A549 (cell line): Measurements from ENCODE around the gene RSPH6A. TPM values are rescaled to one million over a fixed set of nuclear protein-coding genes. Genes with fewer than 3 reads are reported as not detected.

ENCODE experiments used
- ATAC-seq, 2 experiments: fragments of 200-7000 bp in 1 of 2; fragments of >200 bp in 1 of 2; cut with Nextera tagmentation in 1 of 2; cut with Tn5 transposase in 1 of 2; 3 replicates each; pipeline versions ENCODE4 v1.8.0 to v1.9.1; 2018 to 2020; ENCODE audit warnings: mild to moderate bottlenecking in 1 of 2, moderate library complexity in 1 of 2
- CTCF ChIA-PET: fragments of 300-600 bp; sonication (Branson Sonifier 250); formaldehyde crosslinking; extraction: SDS; loops from one replicate; lab custom pipeline; 2021; ENCODE audit warnings: antibody characterized with exemption, inconsistent platforms; lab: Yijun Ruan, JAX
- POLR2A ChIA-PET: fragments of 350-600 bp; formaldehyde crosslinking; extraction: SDS; loops from one replicate; lab custom pipeline; 2021; ENCODE audit warnings: antibody characterized with exemption, inconsistent platforms; lab: Yijun Ruan, JAX
- DNase-seq, 2 experiments: peaks; one replicate each; pipeline versions ENCODE4 v3.0.0 to v3.0.0-alpha.2; 2011 to 2016; ENCODE audit warnings: low read depth in 1 of 2, low spot score in 1 of 2
- FAIRE-seq: peaks from 2 replicates; lab custom pipeline; 2011; peaks lifted over from hg19 to GRCh38; lab: Jason Lieb, UNC
- H3K27ac ChIP-seq, 2 experiments: fragments of >200 bp; sonication (Bioruptor Twin); formaldehyde crosslinking; 3 replicates each; pipeline ENCODE4 v1.5.1; 2016 to 2017
- H3K4me1 ChIP-seq: fragments of >200 bp; sonication (Bioruptor Twin); formaldehyde crosslinking; 3 replicates; pipeline ENCODE4 v1.6.1; 2016
- H3K4me2 ChIP-seq: fragments of >200 bp; sonication (Bioruptor Twin); formaldehyde crosslinking; 3 replicates; pipeline ENCODE4 v1.6.1; 2016
- H3K4me3 ChIP-seq: fragments of >200 bp; sonication (Bioruptor Twin); formaldehyde crosslinking; 3 replicates; pipeline ENCODE4 v1.5.1; 2016
- H3K9me3 ChIP-seq: fragments of >200 bp; sonication (Bioruptor Twin); formaldehyde crosslinking; 3 replicates; pipeline ENCODE4 v1.6.1; 2016
- CBX8 ChIP-seq: fragments of 200-600 bp; sonication (generic); IDR thresholded peaks from 2 replicates; pipeline ENCODE4 v1.6.1; 2016
- GATA3 ChIP-seq: IDR thresholded peaks from 2 replicates; pipeline ENCODE4 v1.6.1; 2012; ENCODE audit warnings: borderline replicate concordance
- HMGXB4 ChIP-seq: fragments of 250-450 bp; sonication (Bioruptor Pico); IDR thresholded peaks from 2 replicates; pipeline ENCODE4 v1.5.0; 2021; ENCODE audit warnings: mild to moderate bottlenecking, moderate library complexity, borderline replicate concordance
- JUN ChIP-seq, 2 experiments: fragments of >200 bp; sonication (Bioruptor Twin); formaldehyde crosslinking; IDR thresholded peaks; 2 replicates in 1 of 2; 3 replicates in 1 of 2; pipeline ENCODE4 v1.6.1; 2016 to 2017
- JUNB ChIP-seq: fragments of >200 bp; sonication (Bioruptor Twin); formaldehyde crosslinking; IDR thresholded peaks from 2 replicates; pipeline ENCODE4 v1.6.1; 2016
- KDM5A ChIP-seq: fragments of 200-600 bp; sonication (generic); IDR thresholded peaks from 2 replicates; pipeline ENCODE4 v1.6.1; 2016; ENCODE audit warnings: antibody characterized with exemption, mild to moderate bottlenecking
- MAZ ChIP-seq: fragments of 150-350 bp; IDR thresholded peaks from 2 replicates; pipeline ENCODE4 v1.6.1; 2014; ENCODE audit warnings: antibody characterized with exemption, low read depth, low read length, borderline replicate concordance
- NPAS2 ChIP-seq: fragments of 250-450 bp; sonication (Bioruptor Pico); IDR thresholded peaks from 2 replicates; pipeline ENCODE4 v1.8.0; 2022; ENCODE audit warnings: mild to moderate bottlenecking, moderate library complexity, borderline replicate concordance
- NR3C1 ChIP-seq: fragments of >200 bp; sonication (Bioruptor Twin); formaldehyde crosslinking; IDR thresholded peaks from 3 replicates; pipeline ENCODE4 v1.6.1; 2017
- PBX3 ChIP-seq: IDR thresholded peaks from 2 replicates; pipeline ENCODE4 v1.6.1; 2012
- POLR2A ChIP-seq: IDR thresholded peaks from 2 replicates; pipeline ENCODE4 v1.6.1; 2012; ENCODE audit warnings: mild to moderate bottlenecking, low read length
- POLR2AphosphoS2 ChIP-seq: conservative IDR thresholded peaks from 2 replicates; pipeline ENCODE4 v1.6.1; 2012; ENCODE audit warnings: low read length, improper control_type of control experiment, inconsistent platforms
- RFX5 ChIP-seq: fragments of 450-650 bp; IDR thresholded peaks from 2 replicates; pipeline ENCODE4 v1.7.1; 2014; ENCODE audit warnings: antibody characterized with exemption, mild to moderate bottlenecking, moderate library complexity
- SREBF2 ChIP-seq: fragments of 450-650 bp; IDR thresholded peaks from 2 replicates; pipeline ENCODE4 v1.6.1; 2014; ENCODE audit warnings: mild to moderate bottlenecking, moderate library complexity
- WGBS: methylation state at CpG from one replicate; pipeline ENCODE4 v1.1.6; 2017; ENCODE audit errors: missing lambda C conversion rate; 5-methylcytosine and 5-hydroxymethylcytosine counted together
- polyA plus RNA-seq, 4 experiments: library from polyadenylated mRNA; depleted of rRNA in 3 of 4; stranded (reverse); fragments of >200 nt; fragmentation: RNase III in 1 of 4; extraction: RNeasy Plus Mini Kit Qiagen cat#74134 plus additional on column Dnase treatment in 1 of 4; gene quantifications; 2 replicates in 3 of 4; 3 replicates in 1 of 4; pipeline ENCODE4 v1.2.3, GENCODE V29; 2011 to 2017

The RSPH6A gene
- polyA plus RNA-seq, 2 of the 4 experiments (the other 2 are of a cell fraction) = not detected

- H3K4me1 ChIP-seq = peaks cover 13% of the 10 kb centered on the region
- TF ChIP-seq SREBF2 (no peak), PBX3 (no peak)
- 89% methylated on average over 23 of the region's 23 CpGs for WGBS
- POLR2A ChIA-PET = interaction anchor here (1.1 kb wide), 1 partner anchor 48 kb away, joined by 3 read pairs; no protein-coding TSS in a partner anchor
- ATAC-seq = no peak
- no peaks in the 10 kb centered on the region for H3K9me3 ChIP-seq
- CTCF ChIA-PET = interaction anchor here (1.3 to 74.3 kb wide), 4 partner anchors 10 to 73 kb away, joined by 3 to 2204 read pairs (median 108); partner anchors contain the start of genes DMPK, DMWD, QPCTL and RSPH6A
- peak overlapping the region in 1 of 2 experiments; percentile 99; a peak in 1 of 6 replicates for H3K27ac ChIP-seq
- no peak for DNase-seq
- H3K4me2 ChIP-seq = no peak overlapping the region
- H3K4me3 ChIP-seq = no peak overlapping the region
- no peak for FAIRE-seq
Measured at GRCh38 chr19:45765702-45766295, 49.3 kb downstream of the RSPH6A start.

- ChIA-PET CTCF (interaction anchor here (1.3 to 74.3 kb wide), 5 partner anchors 9 to 72 kb away, joined by 3 to 2204 read pairs (median 96); partner anchors contain the start of genes DMPK, DMWD, QPCTL and RSPH6A), POLR2A (interaction anchor here (1.2 kb wide), 1 partner anchor 13 kb away, joined by 3 read pairs; no protein-coding TSS in a partner anchor)
- no peak for DNase-seq
- H3K27ac ChIP-seq = no peak overlapping the region
- FAIRE-seq = no peak
- H3K4me1 ChIP-seq = peaks cover 13% of the 10 kb centered on the region
- no peak overlapping the region for H3K4me3 ChIP-seq
- ATAC-seq = no peak
- H3K4me2 ChIP-seq = no peak overlapping the region
- H3K9me3 ChIP-seq = no peaks in the 10 kb centered on the region
- WGBS = 70% methylated on average over 18 of the region's 21 CpGs
- TF ChIP-seq MAZ (no peak), JUN (IDR thresholded peaks at IDR 0.05) (0 out of 5 replicates have a peak, but pooled peaks of 1 of the 2 experiments have one; percentile 27), NR3C1 (no peak), POLR2AphosphoS2 (no peak)
Measured at GRCh38 chr19:45764945-45765701, 50.0 kb downstream of the RSPH6A start.

DNA sequence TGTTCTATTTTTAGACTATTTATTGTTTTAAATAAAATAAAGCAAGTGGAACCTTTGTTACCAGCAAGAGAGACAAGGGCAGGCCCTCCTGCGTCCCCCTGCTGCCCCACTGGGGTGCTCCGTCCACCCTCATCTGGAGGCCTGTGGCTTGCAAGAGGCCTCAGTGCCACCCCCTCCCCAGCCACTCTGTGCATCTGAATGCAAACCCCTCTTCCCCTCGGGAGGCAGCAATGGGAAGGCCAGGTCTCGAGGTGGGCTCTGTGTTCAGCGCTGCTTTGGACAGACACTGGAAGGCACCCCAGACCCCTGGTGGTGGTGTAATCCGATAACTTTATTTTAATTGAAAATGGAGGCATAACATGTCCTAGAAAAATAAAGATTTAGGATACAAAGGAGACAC is 50.6 kb downstream of the RSPH6A start:
- H3K4me1 ChIP-seq = peaks cover 13% of the 10 kb centered on the region
- DNase-seq = no peak
- TF ChIP-seq KDM5A = no peak
- TF ChIP-seq POLR2A = no peak
- TF ChIP-seq JUN (IDR thresholded peaks at IDR 0.05) = no peak
- no peak for TF ChIP-seq NPAS2 (CRISPR knock-in tag)
- TF ChIP-seq HMGXB4 (CRISPR knock-in tag) = no peak
- no peak for TF ChIP-seq CBX8
- TF ChIP-seq GATA3 = no peak
- no peak for TF ChIP-seq RFX5
- TF ChIP-seq JUNB = no peak
- TF ChIP-seq, all 56 proteins: peak for 0
- no peak overlapping the region for H3K4me3 ChIP-seq
- CTCF ChIA-PET = interaction anchor here (1.3 to 74.3 kb wide), 5 partner anchors 8 to 72 kb away, joined by 3 to 2204 read pairs (median 96); partner anchors contain the start of genes DMPK, DMWD, QPCTL and RSPH6A
- POLR2A ChIA-PET = interaction anchor here (1.2 kb wide), 1 partner anchor 12 kb away, joined by 3 read pairs; no protein-coding TSS in a partner anchor
- H3K27ac ChIP-seq = no peak overlapping the region
- ATAC-seq (no peak), FAIRE-seq (no peak)
- WGBS = 94% methylated on average over 5 of the region's 6 CpGs
- no peaks in the 10 kb centered on the region for H3K9me3 ChIP-seq
- H3K4me2 ChIP-seq = no peak overlapping the region
